ENCODE data around the gene SRSF7. TPM values are rescaled to one million over a fixed set of nuclear protein-coding genes. Genes with fewer than 3 reads are reported as not detected.
"Not testable (repeated sequence)": the region's sequence is repeated elsewhere in the genome, so short reads cannot be mapped to it uniquely, and the experiment has no call there.

Gene SRSF7
- total RNA-seq, 1 donor from 2014 or later: 248 TPM

DNA sequence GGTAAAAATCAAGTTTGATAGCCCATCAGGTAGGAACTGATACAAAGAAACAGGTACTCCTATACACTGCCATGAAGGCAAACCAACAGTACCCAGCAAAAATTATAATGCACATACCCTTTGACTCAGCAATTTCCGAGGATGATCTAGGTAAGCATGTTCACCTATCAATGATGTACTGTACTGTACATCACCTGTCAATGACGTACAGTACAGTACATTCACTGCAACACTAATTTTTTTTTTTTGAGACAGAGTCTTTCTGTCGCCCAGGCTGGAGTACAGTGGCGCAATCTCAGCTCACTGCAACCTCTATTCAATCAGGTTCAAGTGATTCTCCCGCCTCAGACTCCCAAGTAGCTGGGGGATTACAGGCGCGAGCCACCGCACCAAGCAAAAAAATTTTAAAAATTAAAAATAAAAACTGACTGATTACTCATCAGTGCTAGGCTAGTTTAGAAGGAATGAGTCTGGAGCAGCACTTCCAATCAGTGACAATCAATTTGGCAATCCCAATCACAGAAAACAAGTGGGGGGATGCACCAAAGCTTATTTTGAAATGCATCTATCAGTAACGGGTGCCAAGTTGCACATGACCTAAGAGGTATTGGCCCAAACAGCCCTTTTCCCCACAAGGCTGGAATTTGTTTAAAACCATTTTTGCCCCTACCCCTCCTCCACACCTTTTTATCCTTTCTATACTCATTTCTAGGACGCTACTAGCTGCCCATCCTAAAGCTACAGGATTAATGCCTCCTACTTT, 8.2 kb downstream of the SRSF7 start:
- no peak for TF ChIP-seq CTCF (conservative IDR thresholded peaks at IDR 0.05)
- Mint-ChIP-seq H3K36me3 (peaks cover 66% of the 10 kb centered on the region), H3K4me3 (no peak overlapping the region), H3K4me1 (ENCODE audit: unreplicated experiment) (peaks cover 22% of the 10 kb centered on the region), H3K27me3 (no peaks in the 10 kb centered on the region), H3K27ac (no peak overlapping the region), H3K9me3 (no peaks in the 10 kb centered on the region)
- DNase-seq (ENCODE audit: extremely low spot score, unreplicated experiment): no peak

- peaks cover 52% of the 10 kb centered on the region for H3K36me3 Mint-ChIP-seq
- no peak overlapping the region for H3K4me3 Mint-ChIP-seq
- peaks cover 18% of the 10 kb centered on the region for H3K4me1 Mint-ChIP-seq (ENCODE audit: unreplicated experiment)
- no peaks in the 10 kb centered on the region for H3K27me3 Mint-ChIP-seq
- no peaks in the 10 kb centered on the region for H3K9me3 Mint-ChIP-seq
- peak; percentile 83 for TF ChIP-seq CTCF (conservative IDR thresholded peaks at IDR 0.05)
- no peak for DNase-seq (ENCODE audit: extremely low spot score, unreplicated experiment)
- peak overlapping the region; percentile 79 for H3K27ac Mint-ChIP-seq
Measured at GRCh38 chr2:38740851-38741731, 10.1 kb downstream of the SRSF7 start.

- Mint-ChIP-seq H3K36me3 (peaks cover 41% of the 10 kb centered on the region), H3K4me3 (no peak overlapping the region), H3K27ac (no peak overlapping the region), H3K27me3 (no peaks in the 10 kb centered on the region), H3K4me1 (ENCODE audit: unreplicated experiment) (peaks cover 29% of the 10 kb centered on the region), H3K9me3 (no peaks in the 10 kb centered on the region)
- no peak for DNase-seq (ENCODE audit: extremely low spot score, unreplicated experiment)
- no peak for TF ChIP-seq CTCF (conservative IDR thresholded peaks at IDR 0.05)
Measured at GRCh38 chr2:38739524-38739923, 11.6 kb downstream of the SRSF7 start.

DNA sequence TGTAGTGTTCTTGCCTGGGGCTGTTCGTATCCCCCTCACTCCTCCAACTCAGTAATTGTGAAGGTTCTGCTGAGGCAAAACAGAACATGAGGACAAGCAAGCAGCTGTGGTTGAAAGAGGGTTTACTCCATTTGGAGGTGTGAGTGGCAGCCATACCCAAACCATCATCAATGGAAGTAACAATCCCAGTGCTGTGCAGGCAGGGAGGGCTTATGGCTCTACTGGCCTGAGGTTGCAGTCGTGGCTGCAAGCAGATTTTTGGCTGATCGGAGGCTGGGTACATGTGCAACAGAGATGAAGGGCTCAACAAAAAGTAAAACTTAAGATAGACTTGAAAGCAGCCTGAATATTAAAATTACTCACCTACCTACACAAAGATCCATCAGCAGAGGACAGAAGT, 13.2 kb downstream of the SRSF7 start:
- no peak for TF ChIP-seq CTCF (conservative IDR thresholded peaks at IDR 0.05)
- no peak overlapping the region for H3K4me3 Mint-ChIP-seq
- no peak for DNase-seq (ENCODE audit: extremely low spot score, unreplicated experiment)
- H3K36me3 Mint-ChIP-seq: peaks cover 35% of the 10 kb centered on the region
- H3K27me3 Mint-ChIP-seq: no peaks in the 10 kb centered on the region
- peak overlapping the region; percentile 98 for H3K27ac Mint-ChIP-seq
- H3K4me1 Mint-ChIP-seq (ENCODE audit: unreplicated experiment): peaks cover 30% of the 10 kb centered on the region
- H3K9me3 Mint-ChIP-seq: no peaks in the 10 kb centered on the region

- H3K4me3 Mint-ChIP-seq; H3K27me3 Mint-ChIP-seq; H3K9me3 Mint-ChIP-seq; DNase-seq (ENCODE audit: extremely low spot score, unreplicated experiment): not testable (repeated sequence)
- Mint-ChIP-seq H3K36me3 (peaks cover 31% of the 10 kb centered on the region), H3K4me1 (ENCODE audit: unreplicated experiment) (peaks cover 30% of the 10 kb centered on the region), H3K27ac (peak overlapping the region; percentile 98)
Measured at GRCh38 chr2:38737000-38737698, 14.0 kb downstream of the SRSF7 start.

Data from type B pancreatic cell (in vitro differentiated cells).